ENCODE data around the gene KCNJ10.

KCNJ10 gene

DNA sequence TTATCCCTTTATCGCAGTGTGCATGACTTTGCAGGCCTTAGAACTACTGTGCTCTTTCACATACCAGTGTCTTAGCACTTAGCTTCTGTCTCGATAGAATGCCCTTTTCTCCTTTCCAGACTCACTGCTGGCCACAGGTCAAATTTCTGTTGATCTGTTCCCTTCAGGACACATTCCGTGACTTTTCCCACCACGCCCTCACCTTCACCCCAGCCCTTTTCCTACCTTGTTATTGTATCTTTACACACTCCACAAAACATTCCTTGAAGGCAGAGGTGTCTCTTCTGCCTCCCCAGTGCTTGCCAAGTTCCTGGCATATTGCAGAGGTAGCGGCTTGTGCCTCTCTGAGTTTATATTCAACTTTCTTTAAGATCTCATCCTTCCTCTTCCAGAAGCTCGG, 120.8 kb downstream of the KCNJ10 start:
- no peak overlapping the region for H3K4me3 ChIP-seq (replicated peaks; ENCODE audit: low read depth, low read length)
- DNase-seq (ENCODE audit: extremely low read depth, low read depth) = no peak
- TF ChIP-seq, protein P1, sequence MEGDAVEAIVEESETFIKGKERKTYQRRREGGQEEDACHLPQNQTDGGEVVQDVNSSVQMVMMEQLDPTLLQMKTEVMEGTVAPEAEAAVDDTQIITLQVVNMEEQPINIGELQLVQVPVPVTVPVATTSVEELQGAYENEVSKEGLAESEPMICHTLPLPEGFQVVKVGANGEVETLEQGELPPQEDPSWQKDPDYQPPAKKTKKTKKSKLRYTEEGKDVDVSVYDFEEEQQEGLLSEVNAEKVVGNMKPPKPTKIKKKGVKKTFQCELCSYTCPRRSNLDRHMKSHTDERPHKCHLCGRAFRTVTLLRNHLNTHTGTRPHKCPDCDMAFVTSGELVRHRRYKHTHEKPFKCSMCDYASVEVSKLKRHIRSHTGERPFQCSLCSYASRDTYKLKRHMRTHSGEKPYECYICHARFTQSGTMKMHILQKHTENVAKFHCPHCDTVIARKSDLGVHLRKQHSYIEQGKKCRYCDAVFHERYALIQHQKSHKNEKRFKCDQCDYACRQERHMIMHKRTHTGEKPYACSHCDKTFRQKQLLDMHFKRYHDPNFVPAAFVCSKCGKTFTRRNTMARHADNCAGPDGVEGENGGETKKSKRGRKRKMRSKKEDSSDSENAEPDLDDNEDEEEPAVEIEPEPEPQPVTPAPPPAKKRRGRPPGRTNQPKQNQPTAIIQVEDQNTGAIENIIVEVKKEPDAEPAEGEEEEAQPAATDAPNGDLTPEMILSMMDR (IDR thresholded peaks at IDR 0.05; ENCODE audit: low read depth, low read length, missing control alignments) = no peak

Data from HFF-Myc (cell line).